Skeletal muscle tissue (tissue), 4 donors: ENCODE measurements around the gene DOHH. TPM values are rescaled to one million over a fixed set of nuclear protein-coding genes. Genes with fewer than 3 reads are reported as not detected.
"Not testable (repeated sequence)": the region's sequence is repeated elsewhere in the genome, so short reads cannot be mapped to it uniquely, and the experiment has no call there.

Experiments
- H3K27ac ChIP-seq: one replicate; pipeline ENCODE4 v1.7.0; 2013; ENCODE audit warnings: mild to moderate bottlenecking, low read depth, low read length, inconsistent platforms
- H3K27me3 ChIP-seq, 3 donors: one replicate each; pipeline ENCODE4 v1.7.0; 2013; ENCODE audit warnings: low read length in 3 of 3; ENCODE audit not compliant: control insufficient read depth in 3 of 3, insufficient read depth in 3 of 3
- H3K36me3 ChIP-seq, 3 donors: one replicate each; pipeline ENCODE4 v1.7.0; 2013; ENCODE audit warnings: low read length in 3 of 3; ENCODE audit not compliant: control insufficient read depth in 3 of 3, insufficient read depth in 3 of 3
- H3K4me1 ChIP-seq, 3 donors: one replicate each; pipeline ENCODE4 v1.7.0; 2013; ENCODE audit warnings: low read length in 3 of 3, mild to moderate bottlenecking in 3 of 3; ENCODE audit not compliant: control insufficient read depth in 3 of 3, insufficient read depth in 3 of 3
- H3K4me3 ChIP-seq, 3 donors: one replicate each; pipeline ENCODE4 v1.7.0; 2013; ENCODE audit warnings: low read length in 3 of 3
- H3K9ac ChIP-seq, 3 donors: one replicate each; pipeline ENCODE4 v1.7.0; 2013; ENCODE audit warnings: low read length in 3 of 3, mild to moderate bottlenecking in 3 of 3, moderate library complexity in 2 of 3, low read depth in 1 of 3
- H3K9me3 ChIP-seq, 3 donors: one replicate each; pipeline ENCODE4 v1.7.0; 2013; ENCODE audit warnings: low read length in 3 of 3; ENCODE audit not compliant: control insufficient read depth in 3 of 3
- total RNA-seq: library from RNA; depleted of rRNA; stranded (reverse); fragments of >200 nt; gene quantifications from one replicate; pipeline ENCODE4 v1.2.3, GENCODE V29; 2014
- donor health status: Osteomylitis.

DOHH gene
- total RNA-seq, 1 donor from 2014 or later, result 9.4 TPM

DNA sequence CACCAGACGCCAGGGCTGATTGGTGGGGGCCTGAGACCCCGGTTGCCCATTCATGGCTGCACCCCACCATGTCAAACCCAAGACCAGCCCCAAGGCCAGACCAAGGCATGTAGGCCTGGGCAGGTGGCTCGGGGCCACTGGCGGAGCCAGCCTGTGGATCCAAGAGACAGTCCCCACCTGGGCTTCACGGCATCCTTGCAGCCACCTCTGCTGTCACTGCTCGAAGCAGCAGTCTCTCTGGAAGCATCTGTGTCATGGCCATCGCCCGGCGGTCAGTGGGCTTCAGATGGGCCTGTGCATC is 34.7 kb upstream of the DOHH start:
- H3K36me3 ChIP-seq, result peaks cover 40 to 50% (median 43%) of the 10 kb centered on the region in 3 donors

GRCh38 chr19:3534375-3535234 is 34.1 kb upstream of the DOHH start:
- peaks cover 40 to 50% (median 43%) of the 10 kb centered on the region in 3 donors for H3K36me3 ChIP-seq
- no peak overlapping the region for H3K4me3 ChIP-seq
- H3K4me1 ChIP-seq, result no peaks in the 10 kb centered on the region
- H3K9me3 ChIP-seq, result no peaks in the 10 kb centered on the region
- no peak overlapping the region for H3K27ac ChIP-seq
- H3K9ac ChIP-seq, result no peak overlapping the region
- H3K27me3 ChIP-seq, result no peaks in the 10 kb centered on the region

More for the DNA sequence above, 34.7 kb upstream of the DOHH start:
- Histone ChIP-seq H3K4me1 (no peaks in the 10 kb centered on the region), H3K4me3 (no peak overlapping the region), H3K27ac (no peak overlapping the region), H3K9me3 (no peaks in the 10 kb centered on the region), H3K27me3 (no peaks in the 10 kb centered on the region), H3K9ac (no peak overlapping the region)

DNA sequence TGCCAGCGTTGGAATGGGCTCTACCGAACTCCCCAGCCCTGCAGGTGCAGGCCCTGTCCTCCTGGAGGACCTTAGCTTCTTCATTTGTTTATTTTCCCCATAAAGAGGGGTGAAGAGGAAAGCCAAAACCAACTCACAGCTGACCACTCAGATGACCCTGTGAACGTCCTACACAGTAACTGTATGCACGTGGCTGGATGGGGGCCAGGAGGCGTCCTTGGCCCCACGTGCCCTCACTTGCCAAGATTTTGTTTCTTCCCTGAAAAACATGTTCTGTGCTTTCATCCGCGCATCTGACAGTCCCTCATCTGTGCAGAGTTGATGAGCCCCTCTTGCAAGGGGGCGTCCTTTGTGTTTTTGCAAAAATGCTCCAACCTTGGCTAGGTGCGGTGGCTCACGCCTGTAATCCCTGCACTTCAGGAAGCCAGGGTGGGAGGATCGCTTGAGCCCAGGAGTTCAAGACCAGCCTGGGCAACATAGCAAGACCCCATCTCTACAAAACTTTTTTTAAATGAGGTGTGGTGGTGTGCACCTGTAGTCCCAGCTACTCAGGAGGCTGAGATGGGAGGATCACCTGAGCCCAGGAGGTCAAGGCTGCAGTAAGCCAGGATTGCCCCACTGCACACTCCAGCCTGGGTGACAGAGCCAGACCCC is 33.2 kb upstream of the DOHH start:
- Histone ChIP-seq H3K4me1 (no peaks in the 10 kb centered on the region), H3K9me3 (no peaks in the 10 kb centered on the region), H3K27ac (no peak overlapping the region), H3K4me3 (no peak overlapping the region), H3K27me3 (no peaks in the 10 kb centered on the region), H3K36me3 (peaks cover 40 to 50% (median 45%) of the 10 kb centered on the region in 3 donors), H3K9ac (no peak overlapping the region)

DNA sequence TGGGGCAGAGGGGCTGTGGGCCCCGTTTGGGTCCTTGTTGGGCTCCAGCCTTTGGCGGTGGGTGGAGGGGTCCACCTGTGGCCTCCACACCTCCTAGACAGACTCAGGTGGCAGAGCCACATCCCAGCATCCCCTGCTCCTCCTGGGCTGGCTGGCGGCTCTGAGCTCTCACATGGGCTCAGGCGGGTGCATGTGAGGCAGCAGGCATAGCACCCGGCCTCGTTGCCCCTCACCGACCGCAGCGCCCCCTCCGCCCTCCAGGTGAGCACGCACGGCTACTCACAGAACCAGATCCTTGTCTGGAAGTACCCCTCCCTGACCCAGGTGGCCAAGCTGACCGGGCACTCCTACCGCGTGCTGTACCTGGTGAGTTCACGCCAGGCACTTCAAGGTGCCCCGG is 32.6 kb upstream of the DOHH start:
- Histone ChIP-seq H3K4me1 (no peaks in the 10 kb centered on the region), H3K9ac (no peak overlapping the region), H3K27me3 (no peaks in the 10 kb centered on the region), H3K9me3 (no peaks in the 10 kb centered on the region), H3K27ac (no peak overlapping the region), H3K36me3 (peaks cover 44 to 50% (median 45%) of the 10 kb centered on the region in 3 donors), H3K4me3 (no peak overlapping the region)

GRCh38 chr19:3532154-3532786 is 31.8 kb upstream of the DOHH start:
- Histone ChIP-seq H3K36me3 (peaks cover 50 to 56% (median 50%) of the 10 kb centered on the region in 3 donors), H3K27me3 (no peaks in the 10 kb centered on the region), H3K4me1 (no peaks in the 10 kb centered on the region)

GRCh38 chr19:3531716-3532115 is 31.2 kb upstream of the DOHH start:
- H3K27ac ChIP-seq, result no peak overlapping the region
- no peaks in the 10 kb centered on the region for H3K4me1 ChIP-seq
- H3K4me3 ChIP-seq, result no peak overlapping the region
- no peaks in the 10 kb centered on the region for H3K27me3 ChIP-seq
- no peak overlapping the region for H3K9ac ChIP-seq
- H3K9me3 ChIP-seq, result no peaks in the 10 kb centered on the region
- peaks cover 55 to 61% (median 55%) of the 10 kb centered on the region in 3 donors for H3K36me3 ChIP-seq

More at GRCh38 chr19:3532154-3532786, 31.8 kb upstream of the DOHH start:
- Histone ChIP-seq H3K9me3 (no peaks in the 10 kb centered on the region), H3K27ac (no peak overlapping the region), H3K4me3 (no peak overlapping the region), H3K9ac (no peak overlapping the region)

GRCh38 chr19:3530389-3530788 is 29.9 kb upstream of the DOHH start:
- Histone ChIP-seq H3K9me3 (no peaks in the 10 kb centered on the region), H3K4me1 (no peaks in the 10 kb centered on the region), H3K36me3 (peaks cover 55 to 58% (median 56%) of the 10 kb centered on the region in 3 donors), H3K27me3 (no peaks in the 10 kb centered on the region), H3K9ac (no peak overlapping the region), H3K4me3 (no peak overlapping the region), H3K27ac (no peak overlapping the region)

DNA sequence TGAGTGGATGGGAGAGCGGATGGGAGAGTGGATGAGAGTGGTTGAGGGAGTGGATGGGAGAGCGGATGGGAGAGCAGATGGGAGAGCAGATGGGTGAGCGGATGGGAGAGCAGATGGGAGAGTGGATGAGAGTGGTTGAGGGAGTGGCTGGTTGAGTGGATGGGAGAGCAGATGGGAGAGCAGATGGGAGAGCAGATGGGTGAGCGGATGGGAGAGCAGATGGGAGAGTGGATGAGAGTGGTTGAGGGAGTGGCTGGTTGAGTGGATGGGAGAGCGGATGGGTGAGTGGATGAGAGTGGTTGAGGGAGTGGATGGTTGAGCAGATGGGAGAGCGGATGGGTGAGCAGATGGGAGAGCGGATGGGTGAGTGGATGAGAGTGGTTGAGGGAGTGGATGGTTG is 28.8 kb upstream of the DOHH start:
- not testable (repeated sequence) for H3K27ac ChIP-seq, H3K9me3 ChIP-seq, H3K9ac ChIP-seq, H3K27me3 ChIP-seq, H3K4me3 ChIP-seq, H3K4me1 ChIP-seq
- H3K36me3 ChIP-seq, result peaks cover 54 to 56% (median 56%) of the 10 kb centered on the region in 3 donors

DNA sequence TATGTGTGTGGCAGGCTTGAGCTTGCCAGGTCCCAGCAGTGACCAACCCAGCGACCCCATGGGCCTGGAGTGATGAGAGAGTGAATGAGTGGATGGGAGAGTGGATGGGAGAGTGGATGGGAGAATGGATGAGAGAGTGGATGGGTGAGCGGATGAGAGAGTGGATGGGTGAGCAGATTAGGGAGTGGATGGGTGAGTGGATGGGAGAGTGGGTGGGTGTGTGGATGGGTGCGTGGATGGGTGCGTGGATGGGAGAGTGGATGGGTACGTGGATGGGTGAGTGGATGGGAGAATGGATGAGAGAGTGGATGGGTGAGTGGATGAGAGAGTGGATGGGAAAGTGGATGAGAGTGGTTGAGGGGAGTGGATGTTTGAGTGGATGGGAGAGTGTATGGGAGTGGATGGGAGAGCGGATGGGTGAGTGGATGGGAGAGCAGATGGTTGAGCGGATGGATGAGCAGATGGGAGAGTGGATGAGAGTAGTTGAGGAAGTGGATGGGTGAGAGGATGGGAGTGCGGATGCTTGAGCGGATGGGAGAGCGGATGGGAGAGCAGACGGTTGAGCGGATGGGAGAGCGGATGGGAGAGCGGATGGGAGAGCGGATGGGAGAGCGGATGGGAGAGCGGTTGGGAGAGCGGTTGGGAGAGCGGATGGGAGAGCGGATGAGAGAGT is 28.2 kb upstream of the DOHH start:
- Histone ChIP-seq H3K9me3 (no peaks in the 10 kb centered on the region), H3K4me3 (no peak overlapping the region), H3K27ac (no peak overlapping the region), H3K27me3 (no peaks in the 10 kb centered on the region), H3K36me3 (peaks cover 53 to 58% (median 56%) of the 10 kb centered on the region in 3 donors), H3K4me1 (no peaks in the 10 kb centered on the region), H3K9ac (no peak overlapping the region)
